Measurements from ENCODE around the gene GPC2.

DNA sequence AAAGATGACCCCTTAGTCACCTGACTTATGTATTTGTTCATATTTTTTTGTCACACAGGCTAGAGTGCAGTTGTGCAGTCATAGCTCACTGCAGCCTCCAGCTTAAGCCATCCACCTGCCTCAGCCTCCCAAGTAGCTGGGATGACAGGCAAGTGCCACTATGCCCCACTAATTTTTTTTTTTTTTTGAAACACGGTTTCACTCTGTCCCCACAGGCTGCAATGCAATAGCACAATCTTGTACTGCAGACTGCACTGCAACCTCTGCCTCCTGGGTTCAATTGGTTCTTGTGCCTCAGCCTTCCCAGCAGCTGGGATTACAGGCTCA, 48.6 kb downstream of the GPC2 start:
- no peak for TF ChIP-seq SIN3A (IDR thresholded peaks at IDR 0.05; ENCODE audit: borderline replicate concordance, insufficient read depth, low read length)
- no peak for TF ChIP-seq POLR2AphosphoS5 (IDR thresholded peaks at IDR 0.05; ENCODE audit: low read depth, low read length)
- no peak for TF ChIP-seq REST (IDR thresholded peaks at IDR 0.05; ENCODE audit: insufficient read depth in 1 of 2, low read depth in 2 of 2, low read length in 2 of 2)
- TF ChIP-seq TAF1 (IDR thresholded peaks at IDR 0.05; ENCODE audit: borderline replicate concordance, insufficient read depth, low read length): no peak
- TF ChIP-seq FOXP2 (optimal IDR thresholded peaks at IDR 0.05; ENCODE audit: borderline replicate concordance, extremely low read depth, extremely low read length, insufficient read depth): no peak
